HCT116 (cell line): ENCODE measurements around the gene AKIRIN2. TPM values are rescaled to one million over a fixed set of nuclear protein-coding genes. Genes with fewer than 3 reads are reported as not detected.

Source experiments
- ATAC-seq: fragments of 200-7000 bp; cut with Tn5 transposase; 2 replicates; pipeline ENCODE4 v1.9.1; 2020; ENCODE audit warnings: mild to moderate bottlenecking, moderate library complexity
- BruUV-seq: library from RNA; stranded (reverse); fragments of 400-500 nt; replicated peaks from 2 replicates; lab custom pipeline; 2021; lab: Mats Ljungman, UMichigan
- CTCF ChIA-PET: fragments of 300-600 bp; sonication (Branson Sonifier 250); formaldehyde crosslinking; loops from one replicate; lab custom pipeline; 2021; ENCODE audit warnings: antibody characterized with exemption; lab: Charles Lee
- POLR2A ChIA-PET: fragments of 300-600, 350-600 bp; sonication (Branson Sonifier 250); formaldehyde crosslinking; loops from one replicate; lab custom pipeline; 2021; ENCODE audit warnings: antibody characterized with exemption; lab: Charles Lee
- RAD21 ChIA-PET, 2 experiments: fragments of 300-600 bp; sonication (Branson Sonifier 250); formaldehyde crosslinking; loops; one replicate each; lab custom pipeline; 2023; ENCODE audit warnings: low total read pairs in 2 of 2; ENCODE audit not compliant: uncharacterized antibody in 2 of 2, unreplicated experiment in 2 of 2, low non-redundant PET in 1 of 2; lab: Charles Lee
- DNase-seq: peaks from one replicate; pipeline ENCODE4 v3.0.0-alpha.2; 2010; ENCODE audit warnings: low read depth, low spot score
- H2AFZ ChIP-seq: fragments of 200-600 bp; shearing (Covaris generic), sonication (generic); 2 replicates; pipeline ENCODE4 v1.6.1; 2017; ENCODE audit warnings: low read depth, mixed run types, mixed read lengths, antibody characterized with exemption, low read length; ENCODE audit not compliant: poor library complexity, severe bottlenecking
- H3K27ac ChIP-seq: 2 replicates; pipeline ENCODE4 v1.5.1; 2012; ENCODE audit warnings: low read depth, low read length
- H3K27me3 ChIP-seq: fragments of 200-600 bp; sonication (generic); 2 replicates; pipeline ENCODE4 v1.6.1; 2016; ENCODE audit warnings: mixed run types, low read length, mixed read lengths; ENCODE audit not compliant: insufficient read depth
- H3K36me3 ChIP-seq, 2 experiments: fragments of 200-500 bp in 1 of 2; fragments of 200-600 bp in 1 of 2; sonication (Bioruptor generic) in 1 of 2; sonication (generic) in 1 of 2; 2 replicates each; pipeline versions ENCODE4 v1.5.1 to v1.6.1; 2014 to 2016; ENCODE audit warnings: low read length in 2 of 2, inconsistent platforms in 1 of 2, mixed read lengths in 1 of 2, mixed run types in 1 of 2; ENCODE audit not compliant: insufficient read depth in 2 of 2, control insufficient read depth in 1 of 2
- H3K4me1 ChIP-seq, 2 experiments: fragments of 200-600 bp in 1 of 2; sonication (generic) in 1 of 2; 2 replicates each; pipeline versions ENCODE4 v1.5.1 to v1.6.1; 2012 to 2017; ENCODE audit warnings: low read length in 2 of 2, inconsistent platforms in 1 of 2, mild to moderate bottlenecking in 1 of 2, mixed read lengths in 1 of 2, mixed run types in 1 of 2, moderate library complexity in 1 of 2; ENCODE audit not compliant: insufficient read depth in 2 of 2, control insufficient read depth in 1 of 2
- H3K4me2 ChIP-seq: fragments of 200-600 bp; sonication (generic); 2 replicates; pipeline ENCODE4 v1.6.1; 2017; ENCODE audit warnings: mixed run types, low read length, mixed read lengths
- H3K4me3 ChIP-seq, 2 experiments: fragments of 200-600 bp in 1 of 2; sonication (generic) in 1 of 2; replicated peaks in 1 of 2; 2 replicates each; pipeline ENCODE4 v1.5.1; 2011 to 2016; ENCODE audit warnings: low read length in 2 of 2, control low read depth in 1 of 2, low read depth in 1 of 2, mild to moderate bottlenecking in 1 of 2, mixed read lengths in 1 of 2, mixed run types in 1 of 2
- H3K79me2 ChIP-seq: fragments of 200-600 bp; sonication (generic); 2 replicates; pipeline ENCODE4 v1.6.1; 2017; ENCODE audit warnings: mild to moderate bottlenecking, mixed run types, low read length, moderate library complexity, mixed read lengths; ENCODE audit not compliant: insufficient read depth
- H3K9ac ChIP-seq: fragments of 200-600 bp; sonication (generic); 2 replicates; pipeline ENCODE4 v1.6.1; 2016; ENCODE audit warnings: low read length, mixed read lengths
- H3K9me2 ChIP-seq: fragments of 200-600 bp; sonication (generic), shearing (Covaris generic); 2 replicates; pipeline ENCODE4 v1.6.1; 2017; ENCODE audit warnings: mixed run types, mild to moderate bottlenecking, moderate library complexity; ENCODE audit not compliant: insufficient read depth
- H3K9me3 ChIP-seq, 2 experiments: fragments of 200-500 bp in 1 of 2; fragments of 200-600 bp in 1 of 2; sonication (Bioruptor generic) in 1 of 2; sonication (generic) in 1 of 2; 2 replicates each; pipeline ENCODE4 v1.6.1; 2014 to 2017; ENCODE audit warnings: low read length in 2 of 2, mixed read lengths in 2 of 2, inconsistent platforms in 1 of 2, low read depth in 1 of 2, mild to moderate bottlenecking in 1 of 2, mixed run types in 1 of 2, moderate library complexity in 1 of 2; ENCODE audit not compliant: control insufficient read depth in 1 of 2, insufficient read depth in 1 of 2
- H4K20me1 ChIP-seq: fragments of 200-600 bp; sonication (generic), shearing (Covaris generic); 2 replicates; pipeline ENCODE4 v1.6.1; 2017; ENCODE audit warnings: mixed run types, mild to moderate bottlenecking, moderate library complexity; ENCODE audit not compliant: insufficient read depth
- ATF3 ChIP-seq: IDR thresholded peaks from 2 replicates; pipeline ENCODE4 v1.6.1; 2012
- CBX3 ChIP-seq: IDR thresholded peaks from 2 replicates; pipeline ENCODE4 v1.6.1; 2012; ENCODE audit warnings: low read depth
- CTCF ChIP-seq, 3 experiments: fragments of 200-600 bp in 1 of 3; sonication (generic) in 1 of 3; IDR thresholded peaks in 2 of 3; conservative IDR thresholded peaks in 1 of 3; 2 replicates each; pipeline ENCODE4 v1.5.1; 2012 to 2017; ENCODE audit warnings: low read depth in 2 of 3, low read length in 2 of 3, antibody characterized with exemption in 1 of 3, borderline replicate concordance in 1 of 3, control low read depth in 1 of 3, mild to moderate bottlenecking in 1 of 3, mixed read lengths in 1 of 3, mixed run types in 1 of 3, moderate library complexity in 1 of 3; ENCODE audit not compliant: insufficient read depth in 1 of 3
- EGR1 ChIP-seq: IDR thresholded peaks from 2 replicates; pipeline ENCODE4 v1.6.1; 2012; ENCODE audit warnings: low read depth
- ELF1 ChIP-seq: IDR thresholded peaks from 2 replicates; pipeline ENCODE4 v1.6.1; 2012; ENCODE audit warnings: low read depth, borderline replicate concordance
- EZH2phosphoT487 ChIP-seq: fragments of 200-600 bp; IDR thresholded peaks from 2 replicates; pipeline ENCODE4 v1.6.1; 2018; ENCODE audit warnings: antibody characterized with exemption, borderline replicate concordance
- FOSL1 ChIP-seq: IDR thresholded peaks from 2 replicates; pipeline ENCODE4 v1.6.1; 2012; ENCODE audit warnings: low read depth
- JUND ChIP-seq: IDR thresholded peaks from 2 replicates; pipeline ENCODE4 v1.6.1; 2012
- POLR2A ChIP-seq: IDR thresholded peaks from 2 replicates; pipeline ENCODE4 v1.7.0; 2011; ENCODE audit warnings: borderline replicate concordance; ENCODE audit not compliant: insufficient read depth, insufficient read length; ENCODE audit errors: extremely low read depth
- POLR2AphosphoS5 ChIP-seq: IDR thresholded peaks from 2 replicates; pipeline ENCODE4 v1.6.1; 2011; ENCODE audit warnings: mild to moderate bottlenecking, low read depth, low read length, moderate library complexity
- RAD21 ChIP-seq: IDR thresholded peaks from 2 replicates; pipeline ENCODE4 v1.6.1; 2012; ENCODE audit warnings: low read depth, mild to moderate bottlenecking
- SIN3A ChIP-seq: IDR thresholded peaks from 2 replicates; pipeline ENCODE4 v1.6.1; 2012; ENCODE audit warnings: low read depth
- SP1 ChIP-seq: IDR thresholded peaks from 2 replicates; pipeline ENCODE4 v1.6.1; 2012; ENCODE audit warnings: low read depth
- SRF ChIP-seq: IDR thresholded peaks from 2 replicates; pipeline ENCODE4 v1.6.1; 2012; ENCODE audit warnings: low read depth
- TCF7L2 ChIP-seq: IDR thresholded peaks from 2 replicates; pipeline ENCODE4 v1.7.0; 2011; ENCODE audit warnings: borderline replicate concordance, inconsistent platforms; ENCODE audit not compliant: insufficient read depth, insufficient read length; ENCODE audit errors: extremely low read depth
- ZNF274 ChIP-seq: fragments of 200-500 bp; sonication (Bioruptor generic); IDR thresholded peaks from 2 replicates; pipeline ENCODE4 v1.6.1; 2014; ENCODE audit warnings: mild to moderate bottlenecking, low read depth, low read length, inconsistent platforms
- intact Hi-C: fragments of 100-400 bp; cut with micrococcal nuclease; formaldehyde crosslinking; loops from 2 replicates; pipeline ENCODE4 v1.10.0; 2022
- total RNA-seq: library from RNA; stranded (reverse); gene quantifications from one replicate; pipeline ENCODE4 v1.2.1, GENCODE V29; 2021; ENCODE audit not compliant: unreplicated experiment
- TF ChIP-seq, protein P1 (sequence below): IDR thresholded peaks from 2 replicates; pipeline ENCODE4 v1.6.1; 2012
- TF ChIP-seq, protein P2 (sequence below): IDR thresholded peaks from 2 replicates; pipeline ENCODE4 v1.6.1; 2012; ENCODE audit warnings: low read depth

The AKIRIN2 gene
- total RNA-seq, 1 experiment from 2014 or later: 54.8 TPM

DNA sequence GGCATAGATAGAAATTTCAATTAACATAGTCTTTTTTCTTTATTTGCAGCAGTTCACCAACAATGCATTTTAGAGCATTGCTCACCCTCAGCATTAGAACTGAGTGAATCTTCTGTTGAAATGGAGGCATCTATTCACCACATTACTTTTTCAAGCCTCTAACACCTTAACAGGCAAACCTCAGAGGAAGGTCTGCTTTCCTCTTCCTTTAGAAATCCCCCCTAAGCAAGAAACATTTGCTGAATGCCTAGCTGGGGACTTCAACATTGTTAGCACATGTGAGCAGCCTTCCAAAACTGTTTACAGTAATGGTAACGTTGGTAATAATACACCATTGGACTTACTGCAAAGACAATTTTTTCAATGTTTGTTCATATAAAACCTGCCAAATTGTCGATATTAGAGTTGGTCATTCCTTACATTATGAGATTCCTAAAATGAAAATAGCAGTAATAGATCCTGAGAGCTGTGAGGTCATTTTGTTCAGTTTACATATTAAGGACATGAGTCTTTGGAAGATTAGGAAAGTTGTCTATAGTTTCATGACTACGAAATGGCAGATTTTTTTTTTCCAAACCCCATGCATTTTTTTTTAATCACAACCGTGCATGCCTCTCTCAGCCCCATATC lies 20.6 kb upstream of the AKIRIN2 start:
- H3K9me2 ChIP-seq: no peaks in the 10 kb centered on the region
- DNase-seq (no peak), ATAC-seq (no peak)
- H3K9me3 ChIP-seq: no peaks in the 10 kb centered on the region
- no TSS peak for BruUV-seq
- TF ChIP-seq JUND: no peak
- TF ChIP-seq ZNF274: no peak
- TF ChIP-seq EZH2phosphoT487: no peak
- no peak for TF ChIP-seq ELF1
- TF ChIP-seq RAD21: no peak
- TF ChIP-seq FOSL1: no peak
- no peak for TF ChIP-seq SP1
- TF ChIP-seq, protein P1, sequence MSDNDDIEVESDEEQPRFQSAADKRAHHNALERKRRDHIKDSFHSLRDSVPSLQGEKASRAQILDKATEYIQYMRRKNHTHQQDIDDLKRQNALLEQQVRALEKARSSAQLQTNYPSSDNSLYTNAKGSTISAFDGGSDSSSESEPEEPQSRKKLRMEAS: no peak
- no peak for TF ChIP-seq CTCF (IDR thresholded peaks at IDR 0.05 in 2 of 3, conservative IDR thresholded peaks at IDR 0.05 in 1 of 3; ENCODE audit: borderline replicate concordance in 1 of 3, insufficient read depth in 1 of 3, low read depth in 2 of 3, low read length in 2 of 3)
- no peak for TF ChIP-seq CBX3
- no peak for TF ChIP-seq SRF
- TF ChIP-seq ATF3: no peak
- TF ChIP-seq TCF7L2: no peak
- TF ChIP-seq EGR1: no peak
- TF ChIP-seq SIN3A: no peak
- TF ChIP-seq, protein P2, sequence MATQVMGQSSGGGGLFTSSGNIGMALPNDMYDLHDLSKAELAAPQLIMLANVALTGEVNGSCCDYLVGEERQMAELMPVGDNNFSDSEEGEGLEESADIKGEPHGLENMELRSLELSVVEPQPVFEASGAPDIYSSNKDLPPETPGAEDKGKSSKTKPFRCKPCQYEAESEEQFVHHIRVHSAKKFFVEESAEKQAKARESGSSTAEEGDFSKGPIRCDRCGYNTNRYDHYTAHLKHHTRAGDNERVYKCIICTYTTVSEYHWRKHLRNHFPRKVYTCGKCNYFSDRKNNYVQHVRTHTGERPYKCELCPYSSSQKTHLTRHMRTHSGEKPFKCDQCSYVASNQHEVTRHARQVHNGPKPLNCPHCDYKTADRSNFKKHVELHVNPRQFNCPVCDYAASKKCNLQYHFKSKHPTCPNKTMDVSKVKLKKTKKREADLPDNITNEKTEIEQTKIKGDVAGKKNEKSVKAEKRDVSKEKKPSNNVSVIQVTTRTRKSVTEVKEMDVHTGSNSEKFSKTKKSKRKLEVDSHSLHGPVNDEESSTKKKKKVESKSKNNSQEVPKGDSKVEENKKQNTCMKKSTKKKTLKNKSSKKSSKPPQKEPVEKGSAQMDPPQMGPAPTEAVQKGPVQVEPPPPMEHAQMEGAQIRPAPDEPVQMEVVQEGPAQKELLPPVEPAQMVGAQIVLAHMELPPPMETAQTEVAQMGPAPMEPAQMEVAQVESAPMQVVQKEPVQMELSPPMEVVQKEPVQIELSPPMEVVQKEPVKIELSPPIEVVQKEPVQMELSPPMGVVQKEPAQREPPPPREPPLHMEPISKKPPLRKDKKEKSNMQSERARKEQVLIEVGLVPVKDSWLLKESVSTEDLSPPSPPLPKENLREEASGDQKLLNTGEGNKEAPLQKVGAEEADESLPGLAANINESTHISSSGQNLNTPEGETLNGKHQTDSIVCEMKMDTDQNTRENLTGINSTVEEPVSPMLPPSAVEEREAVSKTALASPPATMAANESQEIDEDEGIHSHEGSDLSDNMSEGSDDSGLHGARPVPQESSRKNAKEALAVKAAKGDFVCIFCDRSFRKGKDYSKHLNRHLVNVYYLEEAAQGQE: no peak
- no peak for TF ChIP-seq POLR2A
- TF ChIP-seq POLR2AphosphoS5: no peak
- ChIA-PET CTCF (no interaction called here), RAD21 (no interaction called here), POLR2A (interaction anchor here (1.5 to 2.2 kb wide), 2 partner anchors 9 to 20 kb away, joined by 4 to 7 read pairs; partner anchors contain the start of gene AKIRIN2)
- no peak overlapping the region for H3K4me3 ChIP-seq
- H3K36me3 ChIP-seq: no peaks in the 10 kb centered on the region
- H3K79me2 ChIP-seq: no peaks in the 10 kb centered on the region
- intact Hi-C loops: loop anchor here (1.0 kb wide), 1 partner anchor 10 kb away; no protein-coding TSS in a partner anchor
- no peaks in the 10 kb centered on the region for H3K27me3 ChIP-seq
- peaks cover 10 to 21% of the 10 kb centered on the region in 2 experiments; a peak in 3 of 4 replicates for H3K4me1 ChIP-seq
- peak overlapping the region; percentile 48 for H2AFZ ChIP-seq
- H3K4me2 ChIP-seq: peak overlapping the region; percentile 53
- H4K20me1 ChIP-seq: no peaks in the 10 kb centered on the region
- no peak overlapping the region for H3K27ac ChIP-seq
- no peak overlapping the region for H3K9ac ChIP-seq
